NCI-H1694 treated with DMSO at 0.1 percent for 48 hours (cell line): ENCODE data around the gene ABCC1.
"Not testable (repeated sequence)": the region's sequence is repeated elsewhere in the genome, so short reads cannot be mapped to it uniquely, and the experiment has no call there.

Source experiments
- DNase-seq: peaks from one replicate; lab custom pipeline; 2025; lab: John Stamatoyannopoulos, UW

Gene ABCC1

GRCh38 chr16:16084874-16085273 lies 135.5 kb downstream of the ABCC1 start:
- DNase-seq, result no peak

- no peak for DNase-seq
These were observed 137.4 kb downstream of the ABCC1 start for GRCh38 chr16:16086653-16087446.

- DNase-seq, result no peak
These were observed 140.8 kb downstream of the ABCC1 start for GRCh38 chr16:16090238-16090637.

- DNase-seq, result peak; percentile 21
These were observed 143.7 kb downstream of the ABCC1 start for GRCh38 chr16:16092925-16093627.

GRCh38 chr16:16093628-16094332 lies 144.4 kb downstream of the ABCC1 start:
- no peak for DNase-seq

- DNase-seq, result no peak
These were observed 146.2 kb downstream of the ABCC1 start for GRCh38 chr16:16095646-16096045.

- DNase-seq, result no peak
These were observed 146.9 kb downstream of the ABCC1 start for GRCh38 chr16:16096121-16096857.

- DNase-seq, result no peak
These were observed 147.4 kb downstream of the ABCC1 start for GRCh38 chr16:16096858-16097213.

GRCh38 chr16:16099320-16099719 lies 149.9 kb downstream of the ABCC1 start:
- DNase-seq, result no peak

- no peak for DNase-seq
These were observed 151.2 kb downstream of the ABCC1 start for GRCh38 chr16:16100631-16101030.

GRCh38 chr16:16101585-16101984 lies 152.2 kb downstream of the ABCC1 start:
- DNase-seq, result no peak

GRCh38 chr16:16102738-16103137 lies 153.3 kb downstream of the ABCC1 start:
- DNase-seq, result no peak

- DNase-seq, result not testable (repeated sequence)
These were observed 154.9 kb downstream of the ABCC1 start for GRCh38 chr16:16104132-16104803.

GRCh38 chr16:16104804-16105141 lies 155.4 kb downstream of the ABCC1 start:
- not testable (repeated sequence) for DNase-seq

GRCh38 chr16:16105646-16106045 lies 156.2 kb downstream of the ABCC1 start:
- DNase-seq, result no peak

GRCh38 chr16:16106466-16106865 lies 157.1 kb downstream of the ABCC1 start:
- no peak for DNase-seq

GRCh38 chr16:16107839-16108238 lies 158.4 kb downstream of the ABCC1 start:
- no peak for DNase-seq

- no peak for DNase-seq
These were observed 159.3 kb downstream of the ABCC1 start for GRCh38 chr16:16108759-16109158.

- no peak for DNase-seq
These were observed 160.2 kb downstream of the ABCC1 start for GRCh38 chr16:16109453-16110110.

- no peak for DNase-seq
These were observed 160.7 kb downstream of the ABCC1 start for GRCh38 chr16:16110111-16110490.

- no peak for DNase-seq
These were observed 162.2 kb downstream of the ABCC1 start for GRCh38 chr16:16111639-16112038.
